DLD1 (cell line): ENCODE data around the gene TESK2.
"Not testable (repeated sequence)": the region's sequence is repeated elsewhere in the genome, so short reads cannot be mapped to it uniquely, and the experiment has no call there.

ENCODE experiments used
- in situ Hi-C: cut with HindIII; loops from 2 replicates; pipeline ENCODE4 v1.10.0; 2017; ENCODE audit warnings: low sequenced_read_pairs

TESK2 gene

GRCh38 chr1:45379524-45379923, 111.4 kb downstream of the TESK2 start:
- in situ Hi-C loops, result no loop called here

- in situ Hi-C loops, result no loop called here
These were observed 112.8 kb downstream of the TESK2 start for GRCh38 chr1:45378184-45378583.

GRCh38 chr1:45375104-45376090, 115.6 kb downstream of the TESK2 start:
- in situ Hi-C loops, result no loop called here

- in situ Hi-C loops, result no loop called here
These were observed 117.4 kb downstream of the TESK2 start for GRCh38 chr1:45373573-45373972.

GRCh38 chr1:45370575-45370974, 120.4 kb downstream of the TESK2 start:
- in situ Hi-C loops, result no loop called here

GRCh38 chr1:45365051-45365450, 125.9 kb downstream of the TESK2 start:
- in situ Hi-C loops, result no loop called here

GRCh38 chr1:45364294-45364693, 126.7 kb downstream of the TESK2 start:
- in situ Hi-C loops, result no loop called here

- in situ Hi-C loops, result not testable (repeated sequence)
These were observed 130.0 kb downstream of the TESK2 start for GRCh38 chr1:45360981-45361380.

- in situ Hi-C loops, result no loop called here
These were observed 131.0 kb downstream of the TESK2 start for GRCh38 chr1:45359882-45360513.

GRCh38 chr1:45356186-45356585, 134.8 kb downstream of the TESK2 start:
- in situ Hi-C loops, result no loop called here

- in situ Hi-C loops, result no loop called here
These were observed 135.3 kb downstream of the TESK2 start for GRCh38 chr1:45355683-45356082.

GRCh38 chr1:45354838-45355237, 136.1 kb downstream of the TESK2 start:
- in situ Hi-C loops, result no loop called here

- in situ Hi-C loops, result no loop called here
These were observed 137.3 kb downstream of the TESK2 start for GRCh38 chr1:45353685-45354084.

- in situ Hi-C loops, result no loop called here
These were observed 139.5 kb downstream of the TESK2 start for GRCh38 chr1:45351508-45351907.

GRCh38 chr1:45348966-45349677, 141.8 kb downstream of the TESK2 start:
- in situ Hi-C loops, result no loop called here

- in situ Hi-C loops, result no loop called here
These were observed 142.4 kb downstream of the TESK2 start for GRCh38 chr1:45348609-45348965.

- in situ Hi-C loops, result no loop called here
These were observed 142.9 kb downstream of the TESK2 start for GRCh38 chr1:45348020-45348419.

- in situ Hi-C loops, result no loop called here
These were observed 144.5 kb downstream of the TESK2 start for GRCh38 chr1:45346473-45346872.

GRCh38 chr1:45345014-45345413, 145.9 kb downstream of the TESK2 start:
- in situ Hi-C loops, result no loop called here

- in situ Hi-C loops, result no loop called here
These were observed 146.5 kb downstream of the TESK2 start for GRCh38 chr1:45344499-45344898.

- in situ Hi-C loops, result no loop called here
These were observed 150.0 kb downstream of the TESK2 start for GRCh38 chr1:45340816-45341466.
